HG03045 (cell line): ENCODE data around the gene SRSF4.
A peak's percentile ranks its signal among the peaks of the same experiment; 100 is the strongest.
"Not testable (repeated sequence)": the region's sequence is repeated elsewhere in the genome, so short reads cannot be mapped to it uniquely, and the experiment has no call there.

Experiments
- ATAC-seq: cut with Tn5 transposase; IDR thresholded peaks from one replicate; pipeline ENCODE4 v1.9.1; 2021; ENCODE audit warnings: mild to moderate bottlenecking, moderate library complexity; ENCODE audit not compliant: unreplicated experiment

SRSF4 gene

GRCh38 chr1:29181413-29182225 lies at the start of gene SRSF4:
SRSF4 (minus strand) TSS chr1:29181900; CDS start chr1:29181752, 148 bp downstream.
- ATAC-seq, result peak; percentile 87

GRCh38 chr1:29230553-29231378 lies 49.1 kb upstream of the SRSF4 start, which contains the start of gene MECR:
MECR (minus strand) TSS chr1:29230934; CDS start chr1:29230906, 28 bp downstream.
- peak; percentile 88 for ATAC-seq

GRCh38 chr1:29230204-29230552 lies 48.5 kb upstream of the SRSF4 start:
- ATAC-seq, result no peak

GRCh38 chr1:29227511-29227910 lies 45.8 kb upstream of the SRSF4 start:
- no peak for ATAC-seq

GRCh38 chr1:29225361-29225760 lies 43.7 kb upstream of the SRSF4 start:
- ATAC-seq, result no peak

GRCh38 chr1:29224356-29224837 lies 42.7 kb upstream of the SRSF4 start:
- no peak for ATAC-seq

- ATAC-seq, result no peak
Observed at GRCh38 chr1:29223521-29223920, 41.8 kb upstream of the SRSF4 start.

GRCh38 chr1:29222686-29223085 lies 41.0 kb upstream of the SRSF4 start:
- no peak for ATAC-seq

- ATAC-seq, result not testable (repeated sequence)
Observed at GRCh38 chr1:29222260-29222659, 40.6 kb upstream of the SRSF4 start.

- ATAC-seq, result no peak
Observed at GRCh38 chr1:29221296-29221695, 39.6 kb upstream of the SRSF4 start.

GRCh38 chr1:29218223-29218622 lies 36.5 kb upstream of the SRSF4 start:
- ATAC-seq, result no peak

GRCh38 chr1:29217633-29218032 lies 35.9 kb upstream of the SRSF4 start:
- ATAC-seq, result no peak

GRCh38 chr1:29213055-29213454 lies 31.4 kb upstream of the SRSF4 start:
- no peak for ATAC-seq

GRCh38 chr1:29211086-29212030 lies 29.7 kb upstream of the SRSF4 start:
- no peak for ATAC-seq

GRCh38 chr1:29210278-29211085 lies 28.8 kb upstream of the SRSF4 start:
- ATAC-seq, result no peak

GRCh38 chr1:29209173-29209572 lies 27.5 kb upstream of the SRSF4 start:
- ATAC-seq, result no peak

GRCh38 chr1:29208442-29208841 lies 26.7 kb upstream of the SRSF4 start:
- ATAC-seq, result no peak

- ATAC-seq, result peak; percentile 74
Observed at GRCh38 chr1:29202584-29203340, 21.1 kb upstream of the SRSF4 start.

GRCh38 chr1:29202053-29202452 lies 20.4 kb upstream of the SRSF4 start:
- no peak for ATAC-seq
